ENCODE data around the gene RASGRF2.

Gene RASGRF2

GRCh38 chr5:81213070-81213469, 252.9 kb downstream of the RASGRF2 start:
- DNase-seq, result no peak

- no peak for DNase-seq
Measured at GRCh38 chr5:81214848-81215247, 254.7 kb downstream of the RASGRF2 start.

GRCh38 chr5:81216152-81216551, 256.0 kb downstream of the RASGRF2 start:
- no peak for DNase-seq

- DNase-seq, result no peak
Measured at GRCh38 chr5:81219389-81219788, 259.2 kb downstream of the RASGRF2 start.

- DNase-seq, result no peak
Measured at GRCh38 chr5:81222285-81222684, 262.1 kb downstream of the RASGRF2 start.

GRCh38 chr5:81225463-81225862, 265.3 kb downstream of the RASGRF2 start:
- no peak for DNase-seq

- DNase-seq, result no peak
Measured at GRCh38 chr5:81226286-81226685, 266.1 kb downstream of the RASGRF2 start.

GRCh38 chr5:81226949-81227348, 266.8 kb downstream of the RASGRF2 start:
- no peak for DNase-seq

- DNase-seq, result no peak
Measured at GRCh38 chr5:81228084-81228483, 267.9 kb downstream of the RASGRF2 start.

- DNase-seq, result no peak
Measured at GRCh38 chr5:81230416-81230815, 270.3 kb downstream of the RASGRF2 start.

GRCh38 chr5:81232464-81233079, 272.4 kb downstream of the RASGRF2 start:
- no peak for DNase-seq

- no peak for DNase-seq
Measured at GRCh38 chr5:81233080-81233634, 273.0 kb downstream of the RASGRF2 start, which contains the start of gene CKMT2. CKMT2 (plus strand) TSS chr5:81233322; CDS start chr5:81251133, 17,811 bp downstream.

GRCh38 chr5:81234299-81234698, 274.1 kb downstream of the RASGRF2 start:
- no peak for DNase-seq

- DNase-seq, result no peak
Measured at GRCh38 chr5:81234801-81235200, 274.6 kb downstream of the RASGRF2 start.

- DNase-seq, result no peak
Measured at GRCh38 chr5:81235287-81236072, 275.3 kb downstream of the RASGRF2 start.

GRCh38 chr5:81238460-81238859, 278.3 kb downstream of the RASGRF2 start:
- DNase-seq, result no peak

- no peak for DNase-seq
Measured at GRCh38 chr5:81239613-81240012, 279.4 kb downstream of the RASGRF2 start.

GRCh38 chr5:81241001-81241400, 280.8 kb downstream of the RASGRF2 start:
- no peak for DNase-seq

GRCh38 chr5:81241961-81242648, 281.9 kb downstream of the RASGRF2 start:
- no peak for DNase-seq

- no peak for DNase-seq
Measured at GRCh38 chr5:81242906-81243436, 282.8 kb downstream of the RASGRF2 start.

GRCh38 chr5:81244451-81244850, 284.3 kb downstream of the RASGRF2 start:
- no peak for DNase-seq

- DNase-seq, result no peak
Measured at GRCh38 chr5:81245871-81246235, 285.7 kb downstream of the RASGRF2 start.

- DNase-seq, result no peak
Measured at GRCh38 chr5:81246697-81247096, 286.5 kb downstream of the RASGRF2 start.

All from SIG-M5 (cell line).